ENCODE results near the gene MACROD1. TPM values are rescaled to one million over a fixed set of nuclear protein-coding genes. Genes with fewer than 3 reads are reported as not detected.
A peak's percentile ranks its signal among the peaks of the same experiment; 100 is the strongest.

MACROD1 gene
- total and polyA plus RNA-seq, 4 donors: 10.6 to 31.6 (median 23.9) TPM

- Histone ChIP-seq H3K4me3 (ENCODE audit: low read depth, low read length) (peak overlapping the region; percentile 29), H3K27me3 (ENCODE audit: control insufficient read depth, insufficient read depth, low read length) (peaks cover 5% of the 10 kb centered on the region), H3K27ac (ENCODE audit: low read depth, low read length) (no peak overlapping the region), H3K36me3 (ENCODE audit: control insufficient read depth, insufficient read depth, low read length) (peaks cover 5% of the 10 kb centered on the region), H3K4me1 (ENCODE audit: control insufficient read depth, insufficient read depth, low read length) (peaks cover 51% of the 10 kb centered on the region), H3K9me3 (ENCODE audit: control insufficient read depth, insufficient read depth, low read length) (no peaks in the 10 kb centered on the region)
- WGBS (ENCODE audit: insufficient coverage): 13% methylated on average over 11 of the region's 17 CpGs
- no peak for DNase-seq (ENCODE audit: low read depth in 4 of 6, low spot score in 6 of 6)
Measured at GRCh38 chr11:64035081-64035524, 130.8 kb downstream of the MACROD1 start.

- Histone ChIP-seq H3K4me3 (ENCODE audit: low read depth, low read length) (no peak overlapping the region), H3K27ac (ENCODE audit: low read depth, low read length) (no peak overlapping the region), H3K36me3 (ENCODE audit: control insufficient read depth, insufficient read depth, low read length) (peaks cover 2% of the 10 kb centered on the region), H3K9me3 (ENCODE audit: control insufficient read depth, insufficient read depth, low read length) (no peaks in the 10 kb centered on the region), H3K4me1 (ENCODE audit: control insufficient read depth, insufficient read depth, low read length) (peaks cover 49% of the 10 kb centered on the region), H3K27me3 (ENCODE audit: control insufficient read depth, insufficient read depth, low read length) (peaks cover 5% of the 10 kb centered on the region)
- no peak for DNase-seq (ENCODE audit: low read depth in 4 of 6, low spot score in 6 of 6)
- whole genome bisulfite sequencing (ENCODE audit: insufficient coverage): 67% methylated on average over 9 of the region's 9 CpGs
Measured at GRCh38 chr11:64034411-64034811, 131.5 kb downstream of the MACROD1 start.

- Histone ChIP-seq H3K9me3 (ENCODE audit: control insufficient read depth, insufficient read depth, low read length) (no peaks in the 10 kb centered on the region), H3K27ac (ENCODE audit: low read depth, low read length) (no peak overlapping the region), H3K4me1 (ENCODE audit: control insufficient read depth, insufficient read depth, low read length) (peaks cover 50% of the 10 kb centered on the region), H3K27me3 (ENCODE audit: control insufficient read depth, insufficient read depth, low read length) (peaks cover 4% of the 10 kb centered on the region), H3K36me3 (ENCODE audit: control insufficient read depth, insufficient read depth, low read length) (no peaks in the 10 kb centered on the region), H3K4me3 (ENCODE audit: low read depth, low read length) (no peak overlapping the region)
- no peak for DNase-seq (ENCODE audit: low read depth in 4 of 6, low spot score in 6 of 6)
- 89% methylated on average over 3 of the region's 4 CpGs for WGBS (ENCODE audit: insufficient coverage)
Measured at GRCh38 chr11:64032050-64032449, 133.9 kb downstream of the MACROD1 start.

GRCh38 chr11:64031001-64031400, 134.9 kb downstream of the MACROD1 start:
- H3K4me1 ChIP-seq (ENCODE audit: control insufficient read depth, insufficient read depth, low read length): peaks cover 45% of the 10 kb centered on the region
- H3K36me3 ChIP-seq (ENCODE audit: control insufficient read depth, insufficient read depth, low read length): no peaks in the 10 kb centered on the region
- no peak overlapping the region for H3K4me3 ChIP-seq (ENCODE audit: low read depth, low read length)
- H3K27ac ChIP-seq (ENCODE audit: low read depth, low read length): no peak overlapping the region
- no peaks in the 10 kb centered on the region for H3K9me3 ChIP-seq (ENCODE audit: control insufficient read depth, insufficient read depth, low read length)
- H3K27me3 ChIP-seq (ENCODE audit: control insufficient read depth, insufficient read depth, low read length): peaks cover 3% of the 10 kb centered on the region
- 78% methylated on average over 3 of the region's 3 CpGs for WGBS (ENCODE audit: insufficient coverage)
- DNase-seq (ENCODE audit: low read depth in 4 of 6, low spot score in 6 of 6): no peak

- Histone ChIP-seq H3K9me3 (ENCODE audit: control insufficient read depth, insufficient read depth, low read length) (no peaks in the 10 kb centered on the region), H3K27ac (ENCODE audit: low read depth, low read length) (no peak overlapping the region), H3K27me3 (ENCODE audit: control insufficient read depth, insufficient read depth, low read length) (no peaks in the 10 kb centered on the region), H3K4me1 (ENCODE audit: control insufficient read depth, insufficient read depth, low read length) (peaks cover 39% of the 10 kb centered on the region), H3K36me3 (ENCODE audit: control insufficient read depth, insufficient read depth, low read length) (no peaks in the 10 kb centered on the region), H3K4me3 (ENCODE audit: low read depth, low read length) (no peak overlapping the region)
- WGBS (ENCODE audit: insufficient coverage): 53% methylated on average over 7 of the region's 8 CpGs
- DNase-seq (ENCODE audit: low read depth in 4 of 6, low spot score in 6 of 6): no peak
Measured at GRCh38 chr11:64029773-64030172, 136.1 kb downstream of the MACROD1 start.

- no peaks in the 10 kb centered on the region for H3K36me3 ChIP-seq (ENCODE audit: control insufficient read depth, insufficient read depth, low read length)
- H3K27ac ChIP-seq (ENCODE audit: low read depth, low read length): peak overlapping the region; percentile 11
- peaks cover 39% of the 10 kb centered on the region for H3K4me1 ChIP-seq (ENCODE audit: control insufficient read depth, insufficient read depth, low read length)
- no peaks in the 10 kb centered on the region for H3K27me3 ChIP-seq (ENCODE audit: control insufficient read depth, insufficient read depth, low read length)
- peak overlapping the region; percentile 16 for H3K4me3 ChIP-seq (ENCODE audit: low read depth, low read length)
- 10% methylated on average over 20 of the region's 22 CpGs for WGBS (ENCODE audit: insufficient coverage)
- H3K9me3 ChIP-seq (ENCODE audit: control insufficient read depth, insufficient read depth, low read length): no peaks in the 10 kb centered on the region
- DNase-seq (ENCODE audit: low read depth in 4 of 6, low spot score in 6 of 6): peak in 4 of 6 donors; percentile 58 to 94 (median 76)
Measured at GRCh38 chr11:64028398-64029115, 137.4 kb downstream of the MACROD1 start.

GRCh38 chr11:64027651-64028397, 138.1 kb downstream of the MACROD1 start:
- DNase-seq (ENCODE audit: low read depth in 4 of 6, low spot score in 6 of 6): no peak
- Histone ChIP-seq H3K36me3 (ENCODE audit: control insufficient read depth, insufficient read depth, low read length) (no peaks in the 10 kb centered on the region), H3K4me1 (ENCODE audit: control insufficient read depth, insufficient read depth, low read length) (peaks cover 44% of the 10 kb centered on the region), H3K27ac (ENCODE audit: low read depth, low read length) (peak overlapping the region; percentile 11), H3K4me3 (ENCODE audit: low read depth, low read length) (peak overlapping the region; percentile 16), H3K9me3 (ENCODE audit: control insufficient read depth, insufficient read depth, low read length) (no peaks in the 10 kb centered on the region), H3K27me3 (ENCODE audit: control insufficient read depth, insufficient read depth, low read length) (no peaks in the 10 kb centered on the region)
- WGBS (ENCODE audit: insufficient coverage): 35% methylated on average over 11 of the region's 20 CpGs

GRCh38 chr11:64026575-64027205, 139.2 kb downstream of the MACROD1 start:
- H3K9me3 ChIP-seq (ENCODE audit: control insufficient read depth, insufficient read depth, low read length): no peaks in the 10 kb centered on the region
- no peaks in the 10 kb centered on the region for H3K27me3 ChIP-seq (ENCODE audit: control insufficient read depth, insufficient read depth, low read length)
- H3K4me3 ChIP-seq (ENCODE audit: low read depth, low read length): no peak overlapping the region
- H3K4me1 ChIP-seq (ENCODE audit: control insufficient read depth, insufficient read depth, low read length): peaks cover 51% of the 10 kb centered on the region
- DNase-seq (ENCODE audit: low read depth in 4 of 6, low spot score in 6 of 6): no peak
- H3K27ac ChIP-seq (ENCODE audit: low read depth, low read length): no peak overlapping the region
- 91% methylated on average over 3 of the region's 7 CpGs for WGBS (ENCODE audit: insufficient coverage)
- H3K36me3 ChIP-seq (ENCODE audit: control insufficient read depth, insufficient read depth, low read length): no peaks in the 10 kb centered on the region

GRCh38 chr11:64025205-64025604, 140.7 kb downstream of the MACROD1 start:
- no peak for DNase-seq (ENCODE audit: low read depth in 4 of 6, low spot score in 6 of 6)

More at GRCh38 chr11:64025205-64025604, 140.7 kb downstream of the MACROD1 start:
- WGBS (ENCODE audit: insufficient coverage): 75% methylated on average over 4 of the region's 4 CpGs
- H3K4me1 ChIP-seq (ENCODE audit: control insufficient read depth, insufficient read depth, low read length): peaks cover 59% of the 10 kb centered on the region
- no peaks in the 10 kb centered on the region for H3K36me3 ChIP-seq (ENCODE audit: control insufficient read depth, insufficient read depth, low read length)
- H3K27me3 ChIP-seq (ENCODE audit: control insufficient read depth, insufficient read depth, low read length): no peaks in the 10 kb centered on the region
- H3K9me3 ChIP-seq (ENCODE audit: control insufficient read depth, insufficient read depth, low read length): no peaks in the 10 kb centered on the region
- no peak overlapping the region for H3K27ac ChIP-seq (ENCODE audit: low read depth, low read length)
- H3K4me3 ChIP-seq (ENCODE audit: low read depth, low read length): no peak overlapping the region

All from spinal cord (tissue), 10 donors.